Measurements from ENCODE around the gene SF3B2.
"Not testable (repeated sequence)": the region's sequence is repeated elsewhere in the genome, so short reads cannot be mapped to it uniquely, and the experiment has no call there.

The SF3B2 gene

DNA sequence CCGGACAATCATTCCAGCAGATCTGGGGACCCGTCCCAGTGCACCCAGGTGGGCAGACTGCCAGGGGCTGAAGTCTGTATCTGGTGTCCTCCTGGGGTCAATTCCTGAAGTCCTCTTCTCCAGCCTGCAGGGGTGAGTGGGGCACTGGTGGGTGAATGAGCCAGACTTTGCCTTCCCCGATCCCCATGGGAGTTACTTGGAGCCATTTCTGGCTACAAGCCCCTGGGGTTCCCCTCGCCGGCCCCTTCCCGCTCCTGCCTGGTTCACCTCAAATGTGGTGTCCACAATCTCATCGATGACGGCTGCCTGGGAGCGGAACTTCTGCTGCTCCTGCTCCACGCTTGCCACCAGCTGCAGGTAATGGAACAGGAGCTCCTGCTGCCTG is 35.4 kb upstream of the SF3B2 start:
- no peak for DNase-seq (ENCODE audit: low read depth in 2 of 2, low spot score in 1 of 2)

GRCh38 chr11:66017321-66017720 is 34.8 kb upstream of the SF3B2 start:
- DNase-seq (ENCODE audit: low read depth in 2 of 2, low spot score in 1 of 2): no peak

- DNase-seq (ENCODE audit: low read depth in 2 of 2, low spot score in 1 of 2): no peak
Observed at GRCh38 chr11:66020212-66020611, 32.0 kb upstream of the SF3B2 start.

- DNase-seq (ENCODE audit: low read depth in 2 of 2, low spot score in 1 of 2): no peak
Observed at GRCh38 chr11:66020618-66021357, 31.4 kb upstream of the SF3B2 start.

GRCh38 chr11:66022401-66023185 is 29.6 kb upstream of the SF3B2 start:
- peak; percentile 46 to 56 for DNase-seq (ENCODE audit: low read depth in 2 of 2, low spot score in 1 of 2)

DNA sequence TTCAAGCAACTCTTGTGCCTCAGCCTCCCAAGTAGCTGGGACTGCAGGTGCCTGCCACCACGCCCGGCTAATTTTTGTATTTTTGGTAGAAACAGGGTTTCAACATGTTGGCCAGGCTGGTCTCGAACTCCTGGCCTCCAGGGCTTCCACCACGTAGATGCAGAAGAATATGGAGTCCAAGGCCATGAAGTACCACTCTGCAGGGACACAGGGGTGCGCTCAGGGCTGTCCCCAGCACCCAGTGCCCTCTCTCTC is 29.1 kb upstream of the SF3B2 start:
- DNase-seq (ENCODE audit: low read depth in 2 of 2, low spot score in 1 of 2): not testable (repeated sequence)

- no peak for DNase-seq (ENCODE audit: low read depth in 2 of 2, low spot score in 1 of 2)
Observed at GRCh38 chr11:66026017-66026529, 26.1 kb upstream of the SF3B2 start, which contains the start of gene CATSPER1. TSS of gene CATSPER1 (minus strand) at chr11:66026479. CDS start at chr11:66026379, 100 bp downstream.

- DNase-seq (ENCODE audit: low read depth in 2 of 2, low spot score in 1 of 2): no peak
Observed at GRCh38 chr11:66032957-66033735, 19.0 kb upstream of the SF3B2 start.

- DNase-seq (ENCODE audit: low read depth in 2 of 2, low spot score in 1 of 2): no peak
Observed at GRCh38 chr11:66035653-66036333, 16.4 kb upstream of the SF3B2 start.

GRCh38 chr11:66036334-66036710 is 15.8 kb upstream of the SF3B2 start:
- DNase-seq (ENCODE audit: low read depth in 2 of 2, low spot score in 1 of 2): no peak

DNA sequence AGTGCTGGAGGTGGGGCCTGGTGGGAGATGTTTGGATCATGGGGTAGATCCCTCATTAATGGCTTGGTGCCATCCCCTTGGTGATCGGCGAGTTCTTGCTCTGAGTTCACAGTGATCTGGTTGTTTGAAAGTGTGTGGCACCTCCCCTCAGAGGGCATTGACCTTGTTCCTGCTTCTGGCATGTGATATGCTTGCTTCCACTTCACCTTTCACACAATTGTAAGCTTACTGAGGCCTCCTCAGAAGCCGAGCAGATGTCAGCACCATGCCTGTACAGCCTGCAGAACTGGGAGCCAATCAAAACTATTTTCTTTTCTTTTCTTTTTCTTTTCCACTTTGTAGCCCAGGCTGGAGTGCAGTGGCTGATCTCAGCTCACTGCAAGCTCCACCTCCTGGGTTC is 14.8 kb upstream of the SF3B2 start:
- no peak for DNase-seq (ENCODE audit: low read depth in 2 of 2, low spot score in 1 of 2)

- no peak for DNase-seq (ENCODE audit: low read depth in 2 of 2, low spot score in 1 of 2)
Observed at GRCh38 chr11:66039765-66040164, 12.4 kb upstream of the SF3B2 start.

DNA sequence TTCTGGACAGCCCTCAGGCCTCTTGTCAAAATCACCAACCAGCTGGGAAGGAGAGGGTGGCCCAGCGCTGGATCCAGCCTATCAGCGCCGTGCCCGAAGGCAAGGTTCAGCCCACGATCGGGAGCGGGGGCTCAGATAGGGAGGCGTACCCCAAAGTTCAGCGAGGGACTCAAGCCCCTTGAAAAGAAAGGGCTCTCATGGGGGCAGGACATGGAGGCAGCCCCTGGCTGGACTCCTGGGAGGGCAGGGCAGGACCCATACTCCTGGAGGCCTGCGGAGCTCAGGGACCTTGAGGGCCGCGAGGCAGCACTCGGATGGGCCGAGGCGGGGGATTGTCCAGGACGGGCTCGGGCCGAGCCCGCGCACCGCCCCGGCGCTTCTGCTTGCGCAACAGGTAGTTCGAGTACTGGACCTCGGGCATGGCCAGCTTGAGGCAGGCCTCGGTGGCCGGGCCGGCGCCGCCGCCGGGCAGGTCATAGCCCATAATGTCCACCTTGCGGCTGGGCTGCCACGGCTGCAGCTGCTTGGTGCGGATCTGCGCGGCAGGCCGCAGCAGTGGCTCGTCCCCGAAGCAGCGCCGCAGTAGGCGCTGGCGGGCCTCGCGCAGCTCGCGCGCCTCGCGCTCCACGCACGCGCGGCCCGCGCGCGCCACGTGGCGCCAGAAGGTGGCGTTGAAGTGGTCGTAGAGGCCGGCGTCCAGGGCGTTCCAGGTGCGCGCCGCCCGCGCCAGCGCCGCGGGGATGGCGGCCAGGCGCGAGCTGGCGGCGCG is 9.8 kb upstream of the SF3B2 start:
- no peak for DNase-seq (ENCODE audit: low read depth in 2 of 2, low spot score in 1 of 2)

DNA sequence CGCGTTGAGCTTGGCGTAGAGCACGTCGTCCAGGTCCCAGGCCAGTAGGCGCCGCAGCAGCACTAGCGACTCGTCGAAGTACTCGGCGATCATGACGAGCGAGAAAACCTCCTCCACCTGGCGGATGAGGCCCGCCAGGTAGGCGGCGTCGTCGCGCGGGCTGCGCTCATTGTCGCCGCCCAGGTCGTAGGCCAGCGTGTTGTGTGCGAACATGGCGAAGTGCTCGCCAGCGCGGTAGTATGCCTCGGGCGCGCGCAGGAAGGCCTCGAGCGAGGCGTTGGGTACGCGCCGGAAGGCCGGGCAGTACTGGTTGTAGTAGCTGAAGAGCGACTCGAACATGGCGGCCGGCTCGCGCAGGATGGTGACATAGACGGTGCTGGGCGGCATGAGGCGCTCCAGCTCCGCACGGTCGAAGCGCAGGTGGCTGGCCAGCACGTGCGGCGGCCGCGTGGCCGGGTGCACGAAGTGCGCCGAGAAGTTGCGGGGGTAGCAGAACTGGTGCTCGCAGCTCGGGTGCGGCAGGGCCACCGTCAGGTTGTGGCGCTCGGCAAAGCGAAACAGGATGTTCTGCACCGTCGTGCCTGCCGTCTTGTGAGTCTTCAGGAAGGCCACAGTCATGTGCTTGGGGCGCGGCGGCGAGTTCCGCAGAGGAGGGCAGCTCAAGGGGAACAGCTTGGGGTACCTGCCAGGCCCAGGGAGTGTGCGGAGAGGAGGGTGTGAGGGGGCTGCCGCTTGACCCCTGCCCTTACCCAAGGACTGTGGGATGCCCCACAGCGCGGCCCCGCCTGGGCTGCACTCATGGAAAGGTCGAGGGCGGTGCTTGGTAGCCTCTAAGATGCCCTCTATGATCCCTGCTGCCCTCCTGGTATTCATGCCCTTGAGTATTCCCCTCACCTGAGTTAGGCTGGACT is 8.9 kb upstream of the SF3B2 start:
- DNase-seq (ENCODE audit: low read depth in 2 of 2, low spot score in 1 of 2): no peak

DNA sequence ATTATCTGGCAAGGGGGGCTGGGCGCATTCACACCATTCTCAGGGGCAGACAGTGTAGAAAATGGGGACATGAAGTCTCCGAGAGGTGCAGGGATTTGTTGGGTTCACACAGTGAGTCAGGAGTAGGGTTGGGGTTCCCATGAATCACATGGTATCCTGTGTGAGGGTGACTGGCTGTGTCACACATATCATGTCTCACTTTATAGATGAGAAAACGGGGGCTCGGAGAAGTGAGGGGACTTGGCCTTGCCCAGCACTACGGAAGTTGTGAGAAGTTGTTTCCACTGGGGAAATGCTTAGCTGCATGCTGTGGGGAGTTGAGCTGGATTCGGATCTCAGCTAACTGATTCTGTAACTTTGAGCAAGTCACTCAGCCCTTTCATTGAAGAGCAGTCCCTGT is 7.4 kb upstream of the SF3B2 start:
- no peak for DNase-seq (ENCODE audit: low read depth in 2 of 2, low spot score in 1 of 2)

DNA sequence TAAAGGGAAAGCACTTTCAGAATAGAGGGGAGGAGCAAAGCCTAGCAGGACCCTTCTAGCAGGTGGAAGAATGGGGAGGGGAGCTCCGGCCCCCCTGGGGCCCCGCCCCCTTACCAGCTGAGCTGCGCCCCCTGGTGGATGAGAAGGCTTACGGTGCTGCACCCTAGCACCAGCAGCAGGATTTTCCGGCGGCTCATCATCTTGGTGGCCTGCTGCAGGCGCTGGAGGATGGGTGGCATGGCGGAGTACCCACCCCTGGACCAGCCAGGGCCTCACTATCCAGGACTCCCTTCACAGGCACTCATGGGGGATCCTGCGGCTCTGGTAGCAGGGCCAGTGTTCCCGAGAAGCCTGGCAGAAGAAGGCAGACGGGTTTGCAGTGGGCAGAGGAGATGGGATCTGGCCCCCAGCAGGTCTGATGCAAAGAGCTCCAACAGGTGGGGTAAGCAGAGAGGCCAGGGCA is 7.0 kb upstream of the SF3B2 start:
- DNase-seq (ENCODE audit: low read depth in 2 of 2, low spot score in 1 of 2): peak; percentile 70 to 72

DNA sequence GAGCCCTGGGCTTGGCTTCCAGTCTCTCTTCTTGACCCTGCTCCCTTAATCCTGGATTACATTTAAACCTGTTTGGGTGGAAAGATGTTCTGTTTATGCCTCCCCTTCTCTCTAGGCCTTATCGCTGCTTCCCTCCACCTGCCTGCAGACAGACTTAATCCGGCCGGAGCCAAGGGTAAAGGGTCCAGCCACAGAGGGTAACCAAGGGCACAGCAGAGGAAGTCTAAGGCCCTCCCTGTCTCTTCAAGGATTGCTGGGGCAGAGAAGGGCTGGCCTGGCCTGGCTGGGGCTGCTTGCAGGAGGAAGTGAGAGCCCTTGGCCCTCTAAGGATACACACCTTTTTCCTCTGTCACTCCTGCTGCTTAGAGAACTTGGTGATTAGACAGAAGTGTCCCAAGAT is 5.3 kb upstream of the SF3B2 start:
- no peak for DNase-seq (ENCODE audit: low read depth in 2 of 2, low spot score in 1 of 2)

- DNase-seq (ENCODE audit: low read depth in 2 of 2, low spot score in 1 of 2): no peak
Observed at GRCh38 chr11:66047541-66048365, 4.4 kb upstream of the SF3B2 start.
